Endothelial cell of umbilical vein (primary cell): ENCODE results near the gene DLGAP5. TPM values are rescaled to one million over a fixed set of nuclear protein-coding genes. Genes with fewer than 3 reads are reported as not detected.

Source experiments
- BruUV-seq: library from RNA; stranded (reverse); fragments of 400-500 nt; replicated peaks from 2 replicates; lab custom pipeline; 2021; lab: Mats Ljungman, UMichigan
- CTCF ChIA-PET: fragments of 300-600, 350-600 bp; sonication (Branson Sonifier 250); formaldehyde crosslinking; loops from one replicate; lab custom pipeline; 2021; ENCODE audit warnings: antibody characterized with exemption, inconsistent platforms; lab: Charles Lee
- POLR2A ChIA-PET: fragments of 300-600, 350-600 bp; sonication (Branson Sonifier 250); formaldehyde crosslinking; loops from one replicate; lab custom pipeline; 2021; ENCODE audit warnings: antibody characterized with exemption, inconsistent platforms; lab: Charles Lee
- DNase-seq: peaks from one replicate; pipeline ENCODE4 v3.0.0-alpha.2; 2011; ENCODE audit warnings: low read depth, low spot score
- FAIRE-seq: peaks from 2 replicates; lab custom pipeline; 2011; peaks lifted over from hg19 to GRCh38; lab: Jason Lieb, UNC
- H2AFZ ChIP-seq: 2 replicates; pipeline ENCODE4 v1.6.0; 2012; ENCODE audit warnings: low read depth, low read length, control low read depth, inconsistent platforms
- H3K27ac ChIP-seq: 2 replicates; pipeline ENCODE4 v1.5.1; 2011; ENCODE audit warnings: low read depth, mild to moderate bottlenecking, control low read depth, low read length, moderate library complexity; ENCODE audit not compliant: insufficient read depth
- H3K27me3 ChIP-seq, 2 experiments: 2 replicates each; pipeline versions ENCODE4 v1.6.0 to v1.6.1; 2011; ENCODE audit warnings: low read length in 2 of 2, mixed read lengths in 1 of 2; ENCODE audit not compliant: control insufficient read depth in 2 of 2, insufficient read depth in 2 of 2
- H3K36me3 ChIP-seq, 2 experiments: 2 replicates in 1 of 2; 3 replicates in 1 of 2; pipeline ENCODE4 v1.5.1; 2011; ENCODE audit warnings: low read length in 2 of 2, mild to moderate bottlenecking in 1 of 2, moderate library complexity in 1 of 2; ENCODE audit not compliant: control insufficient read depth in 2 of 2, insufficient read depth in 2 of 2; ENCODE audit errors: extremely low read depth in 1 of 2
- H3K4me1 ChIP-seq: 3 replicates; pipeline ENCODE4 v1.5.1; 2011; ENCODE audit warnings: mild to moderate bottlenecking, low read length; ENCODE audit not compliant: control insufficient read depth, insufficient read depth; ENCODE audit errors: extremely low read depth
- H3K4me2 ChIP-seq: 2 replicates; pipeline ENCODE4 v1.6.1; 2011; ENCODE audit warnings: low read length, control low read depth, mixed read lengths; ENCODE audit not compliant: insufficient read depth
- H3K4me3 ChIP-seq, 3 experiments: fragments of 200-600 bp in 1 of 3; sonication (generic), shearing (Covaris generic) in 1 of 3; replicated peaks in 1 of 3; 2 replicates each; pipeline ENCODE4 v1.5.1; 2011 to 2016; ENCODE audit warnings: control low read depth in 3 of 3, low read length in 3 of 3, mild to moderate bottlenecking in 2 of 3, inconsistent platforms in 1 of 3, low read depth in 1 of 3, moderate library complexity in 1 of 3; ENCODE audit not compliant: insufficient read depth in 1 of 3
- H3K79me2 ChIP-seq: 2 replicates; pipeline ENCODE4 v1.6.0; 2012; ENCODE audit warnings: low read length, inconsistent platforms; ENCODE audit not compliant: control insufficient read depth, insufficient read depth
- H3K9ac ChIP-seq: replicated peaks from 2 replicates; pipeline ENCODE3; 2011; ENCODE audit warnings: low read length, control low read depth; ENCODE audit not compliant: insufficient read depth; ENCODE audit errors: extremely low read depth
- H3K9me1 ChIP-seq: replicated peaks from 3 replicates; pipeline ENCODE4 v1.6.0; 2011; ENCODE audit warnings: mild to moderate bottlenecking, low read length; ENCODE audit not compliant: control insufficient read depth, insufficient read depth; ENCODE audit errors: extremely low read depth
- H3K9me3 ChIP-seq: replicated peaks from 2 replicates; pipeline ENCODE4 v1.5.1; 2012; ENCODE audit warnings: low read length, inconsistent platforms; ENCODE audit not compliant: control insufficient read depth, insufficient read depth
- H4K20me1 ChIP-seq: replicated peaks from 2 replicates; pipeline ENCODE3; 2011; ENCODE audit warnings: mild to moderate bottlenecking, low read length; ENCODE audit not compliant: control insufficient read depth, insufficient read depth; ENCODE audit errors: extremely low read depth
- FOS ChIP-seq: IDR thresholded peaks from 2 replicates; pipeline ENCODE4 v1.6.1; 2011; ENCODE audit warnings: mild to moderate bottlenecking, low read length, moderate library complexity, borderline replicate concordance; ENCODE audit not compliant: insufficient read depth
- GATA2 ChIP-seq: IDR thresholded peaks from 2 replicates; pipeline ENCODE4 v1.7.0; 2011; ENCODE audit warnings: low read depth, mild to moderate bottlenecking, moderate library complexity, mixed read lengths, low read length; ENCODE audit not compliant: insufficient read length, insufficient read depth
- JUN ChIP-seq: IDR thresholded peaks from 2 replicates; pipeline ENCODE4 v1.6.1; 2011; ENCODE audit warnings: borderline replicate concordance, low read depth; ENCODE audit not compliant: insufficient read length, insufficient read depth
- POLR2A ChIP-seq: IDR thresholded peaks from 2 replicates; pipeline ENCODE4 v1.6.1; 2012; ENCODE audit warnings: low read depth, mild to moderate bottlenecking, control low read depth, low read length
- POLR2AphosphoS5 ChIP-seq: IDR thresholded peaks from 2 replicates; pipeline ENCODE4 v1.6.1; 2012; ENCODE audit warnings: low read depth, mild to moderate bottlenecking, control low read depth, low read length, moderate library complexity; ENCODE audit not compliant: insufficient read depth
- dilution Hi-C: fragments of 300-500 bp; cut with MboI; formaldehyde crosslinking; loops from one replicate; pipeline ENCODE4 v1.15.0; 2019; ENCODE audit warnings: low sequenced_read_pairs; ENCODE audit not compliant: extremely low pct_ligation_motif_present
- intact Hi-C: fragments of 100-400 bp; cut with micrococcal nuclease; formaldehyde crosslinking; loops from one replicate; pipeline ENCODE4 v1.10.0; 2022
- polyA plus RNA-seq, 4 experiments: library from polyadenylated mRNA; depleted of rRNA in 3 of 4; stranded (reverse) in 3 of 4; unstranded in 1 of 4; fragments of >200 nt; gene quantifications; 2 replicates each; pipeline versions ENCODE4 v1.2.1 to v1.2.3, GENCODE V29; 2011 to 2012; ENCODE audit warnings: missing spikeins in 1 of 4
- total RNA-seq: library from RNA; stranded (reverse); gene quantifications from 2 replicates; pipeline ENCODE4 v1.2.3, GENCODE V29; 2021

DLGAP5 gene
- total and polyA plus RNA-seq, 2 donors (not counting 3 experiments of a cell fraction or from before 2014, with no cell fraction given) = 8.3 to 83.2 TPM

DNA sequence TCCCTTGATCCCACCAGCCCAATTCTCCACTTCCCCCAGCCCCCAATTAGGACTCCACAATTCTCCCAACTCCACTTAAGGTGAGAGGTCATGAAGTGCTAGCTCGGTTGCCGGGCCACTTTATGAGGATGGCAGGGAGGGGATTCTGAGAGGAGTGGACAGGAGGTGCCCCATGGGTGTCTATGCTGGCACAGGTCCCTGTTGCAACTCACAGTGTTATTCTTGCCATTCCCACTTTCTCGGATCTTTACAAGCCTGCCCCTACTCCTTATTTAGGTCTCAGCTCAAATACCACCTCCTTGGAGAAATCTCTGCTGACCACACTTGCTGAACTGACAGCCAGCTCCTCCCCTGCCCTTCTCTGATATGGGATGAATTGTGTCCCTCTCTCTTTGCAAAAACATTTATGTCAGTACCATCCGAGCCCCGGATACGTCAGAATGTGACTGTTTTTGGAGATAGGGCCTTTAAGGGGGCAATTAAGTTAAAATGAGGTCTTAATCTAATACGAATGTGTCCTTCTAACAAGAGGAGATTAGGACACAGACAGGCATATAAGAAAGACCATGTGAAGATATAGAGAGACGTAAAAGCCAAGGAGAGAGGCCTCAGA is 66.5 kb downstream of the DLGAP5 start:
- Histone ChIP-seq H3K79me2 (no peaks in the 10 kb centered on the region), H3K9me3 (no peaks in the 10 kb centered on the region), H3K4me1 (no peaks in the 10 kb centered on the region), H3K27ac (no peak overlapping the region), H3K9ac (no peak overlapping the region), H3K4me3 (no peak overlapping the region), H3K36me3 (no peaks in the 10 kb centered on the region), H3K9me1 (no peaks in the 10 kb centered on the region), H4K20me1 (no peaks in the 10 kb centered on the region), H3K27me3 (no peaks in the 10 kb centered on the region), H2AFZ (no peak overlapping the region), H3K4me2 (no peak overlapping the region)
- TF ChIP-seq FOS (no peak), POLR2A (no peak), GATA2 (no peak), POLR2AphosphoS5 (no peak), JUN (no peak)
- BruUV-seq = no TSS peak
- FAIRE-seq (no peak), DNase-seq (no peak)
- intact Hi-C loops = no loop called here
- CTCF ChIA-PET = interaction anchor here (0.9 to 1.6 kb wide), 2 partner anchors 13 to 36 kb away, joined by 3 to 4 read pairs; no protein-coding TSS in a partner anchor
- POLR2A ChIA-PET = no interaction called here
- dilution Hi-C loops = no loop called here

GRCh38 chr14:55123852-55124639 is 67.3 kb downstream of the DLGAP5 start:
- no peaks in the 10 kb centered on the region for H3K9me1 ChIP-seq
- H3K4me2 ChIP-seq = no peak overlapping the region
- no peaks in the 10 kb centered on the region for H3K9me3 ChIP-seq
- CTCF ChIA-PET = interaction anchor here (0.9 to 1.6 kb wide), 4 partner anchors 9 to 36 kb away, joined by 3 to 4 read pairs (median 3); no protein-coding TSS in a partner anchor
- H2AFZ ChIP-seq = no peak overlapping the region
- FAIRE-seq (no peak), DNase-seq (no peak)
- intact Hi-C loops = no loop called here
- POLR2A ChIA-PET = interaction anchor here (0.7 kb wide), 1 partner anchor 56 kb away, joined by 3 read pairs; no protein-coding TSS in a partner anchor
- H3K79me2 ChIP-seq = no peaks in the 10 kb centered on the region
- no peak overlapping the region for H3K9ac ChIP-seq
- no peak for TF ChIP-seq POLR2A
- H3K36me3 ChIP-seq = no peaks in the 10 kb centered on the region
- H3K27ac ChIP-seq = no peak overlapping the region
- H3K27me3 ChIP-seq = no peaks in the 10 kb centered on the region
- no TSS peak for BruUV-seq
- no peaks in the 10 kb centered on the region for H3K4me1 ChIP-seq
- H3K4me3 ChIP-seq = no peak overlapping the region
- dilution Hi-C loops = no loop called here
- H4K20me1 ChIP-seq = no peaks in the 10 kb centered on the region
